ENCODE data around the gene MOCS1.

- TF ChIP-seq YY1 (IDR thresholded peaks at IDR 0.05; ENCODE audit: insufficient read depth, insufficient read length), result no peak
- no peak for TF ChIP-seq SUZ12 (IDR thresholded peaks at IDR 0.05; ENCODE audit: extremely low read depth, insufficient read depth, insufficient read length)
- TF ChIP-seq ZNF274 (IDR thresholded peaks at IDR 0.05; ENCODE audit: low read depth, low read length), result no peak
Observed at GRCh38 chr6:39925191-39925930, 8.9 kb downstream of the MOCS1 start.
